ENCODE results near the gene TMEM117. TPM values are rescaled to one million over a fixed set of nuclear protein-coding genes. Genes with fewer than 3 reads are reported as not detected.
A peak's percentile ranks its signal among the peaks of the same experiment; 100 is the strongest.

Gene TMEM117
- total and polyA plus RNA-seq, 7 donors, result 1.9 to 4.7 (median 3.9) TPM

DNA sequence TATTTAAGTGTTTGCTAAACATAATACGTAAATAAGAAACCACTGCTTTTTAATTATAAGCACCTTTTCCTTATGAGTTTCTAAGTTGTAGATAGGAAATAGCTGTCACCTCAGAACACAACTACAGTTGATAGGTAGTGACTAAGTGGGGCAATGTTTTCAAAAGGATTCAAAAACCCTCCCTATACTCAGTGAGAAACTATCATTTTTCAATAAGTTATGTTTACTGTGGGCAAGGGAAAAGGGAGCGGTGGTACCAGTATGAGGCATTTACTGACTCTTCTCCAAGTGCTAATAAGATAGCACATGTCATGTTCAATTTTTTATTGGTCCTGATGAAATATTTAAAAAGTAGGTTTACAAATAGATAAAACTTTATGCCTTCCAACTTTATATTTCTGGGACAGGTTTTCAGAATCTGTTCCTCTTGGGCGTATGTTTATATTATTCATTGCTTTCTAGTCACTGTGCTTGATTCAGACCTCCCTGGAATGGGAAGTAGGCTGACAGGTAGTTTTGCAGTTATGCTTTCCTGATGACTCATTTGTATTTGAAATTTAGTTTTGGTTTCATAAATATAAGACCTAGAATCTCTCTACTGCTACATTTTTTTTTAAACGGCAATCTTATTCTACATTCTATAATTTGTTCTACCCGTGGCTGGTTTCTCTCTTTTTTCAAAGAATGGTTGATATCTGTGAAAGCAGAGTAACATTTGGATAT lies 153.1 kb downstream of the TMEM117 start:
- no peak for DNase-seq
- Histone ChIP-seq H3K9me3 (no peaks in the 10 kb centered on the region), H3K27ac (no peak overlapping the region), H3K27me3 (ENCODE audit: insufficient read depth in 3 of 3, low read length in 2 of 3) (no peaks in the 10 kb centered on the region), H3K36me3 (ENCODE audit: insufficient read depth in 1 of 2, low read depth in 1 of 2) (no peaks in the 10 kb centered on the region), H3K4me1 (no peaks in the 10 kb centered on the region), H3K4me3 (no peak overlapping the region)
- intact Hi-C loops (cut with DNase I), result no loop called here
- TF ChIP-seq, protein P1, sequence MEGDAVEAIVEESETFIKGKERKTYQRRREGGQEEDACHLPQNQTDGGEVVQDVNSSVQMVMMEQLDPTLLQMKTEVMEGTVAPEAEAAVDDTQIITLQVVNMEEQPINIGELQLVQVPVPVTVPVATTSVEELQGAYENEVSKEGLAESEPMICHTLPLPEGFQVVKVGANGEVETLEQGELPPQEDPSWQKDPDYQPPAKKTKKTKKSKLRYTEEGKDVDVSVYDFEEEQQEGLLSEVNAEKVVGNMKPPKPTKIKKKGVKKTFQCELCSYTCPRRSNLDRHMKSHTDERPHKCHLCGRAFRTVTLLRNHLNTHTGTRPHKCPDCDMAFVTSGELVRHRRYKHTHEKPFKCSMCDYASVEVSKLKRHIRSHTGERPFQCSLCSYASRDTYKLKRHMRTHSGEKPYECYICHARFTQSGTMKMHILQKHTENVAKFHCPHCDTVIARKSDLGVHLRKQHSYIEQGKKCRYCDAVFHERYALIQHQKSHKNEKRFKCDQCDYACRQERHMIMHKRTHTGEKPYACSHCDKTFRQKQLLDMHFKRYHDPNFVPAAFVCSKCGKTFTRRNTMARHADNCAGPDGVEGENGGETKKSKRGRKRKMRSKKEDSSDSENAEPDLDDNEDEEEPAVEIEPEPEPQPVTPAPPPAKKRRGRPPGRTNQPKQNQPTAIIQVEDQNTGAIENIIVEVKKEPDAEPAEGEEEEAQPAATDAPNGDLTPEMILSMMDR (IDR thresholded peaks at IDR 0.05), result no peak
- WGBS, 3 donors, result 68 to 73% (median 72%) methylated on average over 5 of the region's 5 CpGs
- ATAC-seq, result no peak

DNA sequence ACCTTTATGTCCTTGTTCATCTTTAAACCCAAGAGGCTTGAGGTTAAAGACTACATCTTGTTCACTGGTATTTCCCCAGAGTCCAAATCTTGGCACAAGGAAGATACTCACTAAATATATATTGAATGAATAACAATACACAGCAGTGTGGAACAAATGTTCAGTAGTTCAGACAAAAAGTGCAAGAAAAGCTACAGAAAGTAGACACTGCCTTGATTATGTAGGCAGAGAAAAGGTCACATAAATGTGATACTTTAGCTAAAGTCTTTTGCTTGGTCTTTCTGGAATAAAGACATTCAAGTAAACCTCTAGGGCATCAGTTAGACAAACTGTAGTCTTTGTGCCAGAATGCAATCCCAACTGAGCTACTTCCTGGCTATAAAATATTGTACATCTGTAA lies 157.0 kb downstream of the TMEM117 start:
- DNase-seq, result no peak
- Histone ChIP-seq H3K4me1 (no peaks in the 10 kb centered on the region), H3K9me3 (no peaks in the 10 kb centered on the region), H3K27ac (no peak overlapping the region), H3K27me3 (ENCODE audit: insufficient read depth in 3 of 3, low read length in 2 of 3) (no peaks in the 10 kb centered on the region), H3K4me3 (no peak overlapping the region), H3K36me3 (ENCODE audit: insufficient read depth in 1 of 2, low read depth in 1 of 2) (no peaks in the 10 kb centered on the region)
- TF ChIP-seq, protein P1 (IDR thresholded peaks at IDR 0.05), result no peak
- intact Hi-C loops (cut with DNase I), result no loop called here
- no peak for ATAC-seq

DNA sequence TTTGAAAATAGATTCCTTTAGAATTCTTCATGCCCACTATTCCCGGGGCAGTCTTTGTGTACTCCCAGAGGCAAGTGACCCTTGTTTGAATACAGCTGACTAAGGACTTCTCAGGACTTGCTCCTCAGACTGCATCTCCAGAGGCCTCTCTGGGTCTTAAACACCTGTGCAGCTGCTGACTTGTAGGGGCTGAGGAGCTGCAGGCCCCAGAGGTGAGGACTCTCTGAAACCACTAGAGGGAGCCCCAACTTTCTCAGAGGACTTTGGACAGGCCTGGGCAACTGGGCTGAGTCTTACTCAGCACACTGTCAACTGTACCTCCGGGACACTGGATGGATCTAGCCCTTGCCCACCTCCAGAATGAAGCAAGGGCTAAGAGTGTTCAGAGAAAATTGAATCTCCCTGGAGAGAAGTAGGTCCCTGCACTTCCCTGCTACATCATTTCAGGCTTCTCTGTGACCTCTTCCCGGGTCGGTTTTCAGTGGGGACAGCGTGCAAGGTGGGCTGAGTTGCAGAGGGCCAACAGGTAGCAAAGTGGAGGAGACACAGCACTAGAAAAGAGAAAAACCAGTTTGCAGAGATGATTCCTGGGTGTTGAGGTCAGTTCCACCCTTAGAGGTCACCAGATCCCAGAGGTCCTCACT lies 164.6 kb downstream of the TMEM117 start:
- H3K27ac ChIP-seq, result no peak overlapping the region
- TF ChIP-seq, protein P1 (IDR thresholded peaks at IDR 0.05), result peak; percentile 27
- no peaks in the 10 kb centered on the region for H3K36me3 ChIP-seq (ENCODE audit: insufficient read depth in 1 of 2, low read depth in 1 of 2)
- no peak for DNase-seq
- no peaks in the 10 kb centered on the region for H3K9me3 ChIP-seq
- no peak overlapping the region for H3K4me3 ChIP-seq
- intact Hi-C loops (cut with DNase I), result no loop called here
- WGBS, 3 donors, result 86 to 88% (median 87%) methylated on average over 5 of the region's 5 CpGs
- H3K4me1 ChIP-seq, result no peaks in the 10 kb centered on the region
- ATAC-seq, result peak in 3 of 4 donors; percentile 42 to 63 (median 63)
- no peaks in the 10 kb centered on the region for H3K27me3 ChIP-seq (ENCODE audit: insufficient read depth in 3 of 3, low read length in 2 of 3)

DNA sequence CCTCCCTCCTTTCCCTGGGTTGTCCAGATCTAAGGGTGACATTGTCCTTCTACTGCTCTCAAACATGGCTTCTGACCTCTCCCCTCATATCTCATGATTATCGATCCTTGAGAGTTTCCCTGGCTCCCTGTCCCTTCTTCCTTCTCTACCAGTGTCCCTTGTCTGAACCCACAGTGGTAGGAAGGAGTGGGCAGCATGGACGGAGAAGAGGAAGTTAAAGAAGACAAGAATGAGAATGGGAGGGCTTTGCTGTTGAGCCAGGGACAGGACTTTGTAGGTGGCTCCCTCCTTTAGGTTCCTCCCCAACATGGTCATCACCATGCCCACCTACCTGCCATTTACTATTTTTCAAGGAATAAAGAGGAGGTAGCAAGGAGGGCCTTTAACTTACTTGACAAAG lies 166.7 kb downstream of the TMEM117 start:
- Histone ChIP-seq H3K27me3 (ENCODE audit: insufficient read depth in 3 of 3, low read length in 2 of 3) (no peaks in the 10 kb centered on the region), H3K9me3 (peaks cover 3% of the 10 kb centered on the region), H3K27ac (no peak overlapping the region), H3K36me3 (ENCODE audit: insufficient read depth in 1 of 2, low read depth in 1 of 2) (no peaks in the 10 kb centered on the region), H3K4me3 (no peak overlapping the region), H3K4me1 (no peaks in the 10 kb centered on the region)
- no peak for ATAC-seq
- no peak for DNase-seq
- TF ChIP-seq, protein P1 (IDR thresholded peaks at IDR 0.05), result no peak
- WGBS, 3 donors, result 74 to 89% (median 88%) methylated on average over 2 of the region's 2 CpGs
- intact Hi-C loops (cut with DNase I), result no loop called here

All from psoas muscle (tissue), 8 donors.